Left ventricle myocardium inferior (tissue), 1 donor: Measurements from ENCODE around the gene PLA2G4D. TPM values are rescaled to one million over a fixed set of nuclear protein-coding genes. Genes with fewer than 3 reads are reported as not detected.
A peak's percentile ranks its signal among the peaks of the same experiment; 100 is the strongest.

Experiments used
- DNase-seq: peaks from one replicate; pipeline ENCODE4 v3.0.0-alpha.2; 2020
- H3K27ac ChIP-seq: fragments of 200-600 bp; replicated peaks from 2 replicates; pipeline ENCODE4 v1.8.0; 2021
- H3K27me3 ChIP-seq: fragments of 200-600 bp; 2 replicates; pipeline ENCODE4 v1.8.0; 2021; ENCODE audit warnings: low read depth
- H3K36me3 ChIP-seq: fragments of 200-600 bp; 2 replicates; pipeline ENCODE4 v1.8.0; 2021
- H3K4me1 ChIP-seq: fragments of 200-600 bp; 2 replicates; pipeline ENCODE4 v1.8.0; 2021
- H3K4me3 ChIP-seq: fragments of 200-600 bp; 2 replicates; pipeline ENCODE4 v1.8.0; 2021; ENCODE audit warnings: mild to moderate bottlenecking, moderate library complexity
- H3K9me3 ChIP-seq: fragments of 200-600 bp; replicated peaks from 2 replicates; pipeline ENCODE4 v1.8.0; 2021
- intact Hi-C: fragments of 100-400 bp; cut with micrococcal nuclease; formaldehyde crosslinking; loops from one replicate; pipeline ENCODE4 v1.11.0; 2022
- total RNA-seq: library from RNA; stranded (reverse); fragmentation: NEBNext Ultra II Directional; extraction: Animal tissue kit (Norgen Biotek cat#: 25700); gene quantifications from one replicate; pipeline ENCODE4 v1.2.1, GENCODE V29; 2021
- TF ChIP-seq, protein P1 (sequence below): fragments of 200-600 bp; IDR thresholded peaks from 2 replicates; pipeline ENCODE4 v1.8.0; 2021; ENCODE audit warnings: antibody characterized with exemption, mild to moderate bottlenecking, borderline replicate concordance
- donor health status: DM: no; HTN: yes; CAD: no; lungs with severe emphysema.

Gene PLA2G4D
- total RNA-seq, 1 donor from 2014 or later, result not detected

GRCh38 chr15:42060477-42060763 lies 33.9 kb downstream of the PLA2G4D start:
- Histone ChIP-seq H3K27ac (no peak overlapping the region), H3K4me3 (no peak overlapping the region), H3K36me3 (no peaks in the 10 kb centered on the region), H3K27me3 (no peaks in the 10 kb centered on the region), H3K9me3 (no peaks in the 10 kb centered on the region), H3K4me1 (peaks cover 17% of the 10 kb centered on the region)
- no peak for DNase-seq
- intact Hi-C loops, result no loop called here
- TF ChIP-seq, protein P1, sequence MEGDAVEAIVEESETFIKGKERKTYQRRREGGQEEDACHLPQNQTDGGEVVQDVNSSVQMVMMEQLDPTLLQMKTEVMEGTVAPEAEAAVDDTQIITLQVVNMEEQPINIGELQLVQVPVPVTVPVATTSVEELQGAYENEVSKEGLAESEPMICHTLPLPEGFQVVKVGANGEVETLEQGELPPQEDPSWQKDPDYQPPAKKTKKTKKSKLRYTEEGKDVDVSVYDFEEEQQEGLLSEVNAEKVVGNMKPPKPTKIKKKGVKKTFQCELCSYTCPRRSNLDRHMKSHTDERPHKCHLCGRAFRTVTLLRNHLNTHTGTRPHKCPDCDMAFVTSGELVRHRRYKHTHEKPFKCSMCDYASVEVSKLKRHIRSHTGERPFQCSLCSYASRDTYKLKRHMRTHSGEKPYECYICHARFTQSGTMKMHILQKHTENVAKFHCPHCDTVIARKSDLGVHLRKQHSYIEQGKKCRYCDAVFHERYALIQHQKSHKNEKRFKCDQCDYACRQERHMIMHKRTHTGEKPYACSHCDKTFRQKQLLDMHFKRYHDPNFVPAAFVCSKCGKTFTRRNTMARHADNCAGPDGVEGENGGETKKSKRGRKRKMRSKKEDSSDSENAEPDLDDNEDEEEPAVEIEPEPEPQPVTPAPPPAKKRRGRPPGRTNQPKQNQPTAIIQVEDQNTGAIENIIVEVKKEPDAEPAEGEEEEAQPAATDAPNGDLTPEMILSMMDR, result no peak

DNA sequence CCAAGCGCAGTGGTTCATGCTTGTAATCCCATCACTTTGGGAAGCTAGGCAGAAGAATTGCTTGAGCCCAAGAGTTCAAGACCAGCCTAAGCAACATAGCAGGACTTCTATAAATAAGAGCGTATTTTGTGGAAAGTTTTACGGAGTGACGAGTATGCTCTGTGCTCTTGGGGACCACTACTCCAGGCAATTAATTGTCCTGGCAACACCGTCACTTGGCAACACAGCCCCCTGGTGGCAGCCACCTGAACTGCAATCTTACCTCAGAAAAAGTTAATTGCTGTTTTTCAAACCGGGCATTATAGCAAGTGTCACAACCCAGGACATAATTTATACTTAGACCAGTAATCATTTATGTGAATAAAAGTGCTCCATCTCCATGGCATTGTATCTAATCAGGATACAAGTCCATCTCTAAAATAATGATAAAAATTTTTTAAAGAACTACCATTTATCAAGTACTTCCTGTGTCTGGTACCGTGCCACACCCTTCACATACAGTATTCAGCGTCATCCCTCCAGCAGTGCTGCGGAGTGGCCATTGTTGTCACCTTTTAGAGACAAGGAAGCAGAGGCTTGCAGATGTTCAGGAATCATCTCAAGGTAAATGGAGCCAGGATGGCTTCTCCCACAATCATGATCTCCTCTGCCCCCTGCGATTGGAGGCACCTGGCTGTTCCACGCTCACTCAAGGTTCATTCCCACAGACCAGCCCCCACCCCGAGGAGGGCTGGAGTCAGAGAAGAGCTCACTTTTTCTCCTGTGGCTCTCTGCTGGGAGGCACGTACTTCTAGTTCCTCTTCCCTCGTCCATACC lies 34.5 kb downstream of the PLA2G4D start:
- Histone ChIP-seq H3K27ac (no peak overlapping the region), H3K9me3 (no peaks in the 10 kb centered on the region), H3K4me3 (no peak overlapping the region), H3K4me1 (peaks cover 17% of the 10 kb centered on the region), H3K27me3 (no peaks in the 10 kb centered on the region), H3K36me3 (no peaks in the 10 kb centered on the region)
- TF ChIP-seq, protein P1, result peak; percentile 93
- intact Hi-C loops, result no loop called here
- DNase-seq, result peak; percentile 50

DNA sequence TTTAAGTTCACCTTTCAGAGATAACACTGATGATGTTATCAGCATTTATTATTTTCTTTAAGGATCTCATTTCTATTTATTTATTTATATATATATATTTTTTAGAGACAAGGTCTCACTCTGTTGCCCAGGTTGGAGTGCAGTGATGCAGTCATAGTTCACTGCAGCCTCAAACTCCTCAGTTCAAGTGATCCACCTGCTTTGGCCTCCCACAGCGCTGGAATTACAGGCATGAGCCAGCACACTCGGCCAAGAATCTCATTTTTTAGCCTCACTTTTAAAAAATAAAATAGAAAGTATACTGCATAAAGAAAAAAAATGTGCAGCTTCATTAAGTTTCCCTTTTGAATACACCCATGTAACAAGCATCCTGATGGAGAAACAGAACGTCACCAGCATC lies 35.6 kb downstream of the PLA2G4D start:
- Histone ChIP-seq H3K36me3 (no peaks in the 10 kb centered on the region), H3K4me1 (peaks cover 22% of the 10 kb centered on the region), H3K4me3 (no peak overlapping the region), H3K9me3 (no peaks in the 10 kb centered on the region), H3K27ac (no peak overlapping the region), H3K27me3 (no peaks in the 10 kb centered on the region)
- TF ChIP-seq, protein P1, result no peak
- no peak for DNase-seq
- intact Hi-C loops, result no loop called here

DNA sequence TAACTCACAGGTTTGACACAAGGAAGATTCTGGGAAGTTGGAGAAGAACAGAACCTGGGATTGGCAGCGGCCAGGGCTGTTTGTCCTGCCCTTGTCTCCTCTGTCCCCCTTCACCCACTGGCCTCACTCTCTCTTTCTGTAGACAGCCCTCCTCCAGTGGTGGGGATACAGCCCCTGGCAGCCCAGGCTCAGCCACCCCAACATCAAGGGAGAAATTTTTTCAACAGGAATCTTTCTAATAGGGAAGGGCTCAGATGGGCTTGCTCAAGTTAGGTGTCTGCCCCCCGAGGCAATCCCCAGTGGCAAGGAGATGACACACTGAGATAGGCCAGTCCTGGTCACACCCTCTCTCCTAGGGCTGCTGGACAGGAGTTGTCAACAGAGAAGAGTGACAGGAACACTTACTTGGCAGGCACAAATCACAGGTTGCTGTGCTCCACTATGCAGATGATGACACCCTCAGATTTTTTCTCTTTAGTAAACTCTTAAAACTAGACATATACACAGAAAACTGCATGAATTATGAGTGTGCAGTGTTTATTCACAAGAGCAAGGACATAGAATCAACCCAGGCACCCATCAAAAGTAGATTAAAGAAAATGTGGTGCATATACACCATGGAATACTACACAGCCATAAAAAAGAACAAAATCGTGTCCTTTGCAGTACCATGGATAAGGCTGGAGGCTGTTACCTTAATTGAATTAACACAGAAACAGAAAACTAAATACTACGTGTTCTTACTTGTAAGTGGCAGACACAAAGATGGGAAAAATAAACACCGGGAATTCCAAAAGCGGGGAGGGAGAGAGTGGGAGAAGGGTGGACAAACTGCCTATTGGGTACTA lies 36.3 kb downstream of the PLA2G4D start:
- H3K36me3 ChIP-seq, result no peaks in the 10 kb centered on the region

More for the DNA sequence above, 36.3 kb downstream of the PLA2G4D start:
- intact Hi-C loops, result no loop called here
- Histone ChIP-seq H3K4me3 (no peak overlapping the region), H3K27me3 (no peaks in the 10 kb centered on the region), H3K4me1 (peaks cover 30% of the 10 kb centered on the region), H3K9me3 (no peaks in the 10 kb centered on the region), H3K27ac (no peak overlapping the region)
- TF ChIP-seq, protein P1, result no peak
- no peak for DNase-seq
